Pancreas (tissue), 10 donors: ENCODE data around the gene KLB. TPM values are rescaled to one million over a fixed set of nuclear protein-coding genes. Genes with fewer than 3 reads are reported as not detected.

Source experiments
- ATAC-seq, 4 donors: fragments of 200-7000 bp; cut with Tn5 transposase; one replicate each; pipeline versions ENCODE4 v1.8.0 to v1.9.1; 2020; ENCODE audit warnings: mild to moderate bottlenecking in 4 of 4, moderate library complexity in 4 of 4
- DNase-seq, 6 donors: peaks; one replicate each; pipeline ENCODE4 v3.0.0-alpha.2; 2020
- FAIRE-seq: peaks from 2 replicates; lab custom pipeline; 2012; peaks lifted over from hg19 to GRCh38; lab: Jason Lieb, UNC
- H3K27ac ChIP-seq, 4 donors: fragments of 200-600 bp; sonication (generic); 1 replicate in 3 of 4; 2 replicates in 1 of 4; pipeline versions ENCODE4 v1.5.0 to v1.8.0; 2020
- H3K27me3 ChIP-seq, 4 donors: fragments of 200-600 bp; one replicate each; pipeline ENCODE4 v1.8.0; 2021
- H3K36me3 ChIP-seq, 3 donors: fragments of 200-600 bp; sonication (generic) in 1 of 3; one replicate each; pipeline versions ENCODE4 v1.5.0 to v1.8.0; 2020 to 2021
- H3K4me1 ChIP-seq, 3 donors: fragments of 200-600 bp; one replicate each; pipeline ENCODE4 v1.8.0; 2021
- H3K4me3 ChIP-seq, 4 donors: fragments of 200-600 bp; sonication (generic) in 2 of 4; one replicate each; pipeline versions ENCODE4 v1.5.0 to v1.8.0; 2020 to 2021
- H3K9me3 ChIP-seq, 4 donors: fragments of 200-600 bp; one replicate each; pipeline ENCODE4 v1.8.0; 2021
- WGBS, 2 donors: extraction: QIAGEN DNeasy Blood & Tissue Kit; methylation state at CpG; one replicate each; pipeline ENCODE4 v1.1.7; 2013; 5-methylcytosine and 5-hydroxymethylcytosine counted together
- intact Hi-C, 3 donors: fragments of 100-400 bp; cut with DNase I; formaldehyde crosslinking; loops; one replicate each; pipeline versions ENCODE4 v1.11.1 to v1.14.2; 2022
- polyA plus RNA-seq, 2 donors: library from polyadenylated mRNA; stranded (reverse); fragments of 200-250 nt; gene quantifications; one replicate each; pipeline ENCODE4 v1.2.3, GENCODE V29; 2013
- total RNA-seq, 6 donors: library from RNA; stranded (reverse); fragmentation: NEBNext Ultra II Directional in 4 of 6; extraction: Animal tissue kit (Norgen Biotek cat#: 25700) in 4 of 6; gene quantifications; one replicate each; pipeline versions ENCODE4 v1.2.1 to v1.2.4, GENCODE V29; 2021 to 2023
- TF ChIP-seq, protein P1 (sequence below), 4 donors: fragments of 200-600 bp; sonication (generic) in 3 of 4; IDR thresholded peaks; one replicate each; pipeline versions ENCODE4 v1.5.0 to v1.8.0; 2021; ENCODE audit warnings: antibody characterized with exemption in 4 of 4
- donor health status: healthy with polysubstance abuse.
- donor health status: DM: no; HTN: no; CAD: no; lungs with moderate emphysema.
- donor health status: DM: no; HTN: no; CAD: no.
- donor health status: control.
- donor health status: control.
- donor health status: Bipolar disorder and iron deficiency.
- donor health status: DM: yes; HTN: yes; CAD: no.
- donor health status: DM: no; HTN: no; CAD: no.
- donor health status: DM: no; HTN: no; CAD: no.
- donor health status: DM: yes; HTN: yes; CAD: no.

Gene KLB
- total and polyA plus RNA-seq, 8 donors, result 0.94 to 4.6 (median 2.1) TPM

DNA sequence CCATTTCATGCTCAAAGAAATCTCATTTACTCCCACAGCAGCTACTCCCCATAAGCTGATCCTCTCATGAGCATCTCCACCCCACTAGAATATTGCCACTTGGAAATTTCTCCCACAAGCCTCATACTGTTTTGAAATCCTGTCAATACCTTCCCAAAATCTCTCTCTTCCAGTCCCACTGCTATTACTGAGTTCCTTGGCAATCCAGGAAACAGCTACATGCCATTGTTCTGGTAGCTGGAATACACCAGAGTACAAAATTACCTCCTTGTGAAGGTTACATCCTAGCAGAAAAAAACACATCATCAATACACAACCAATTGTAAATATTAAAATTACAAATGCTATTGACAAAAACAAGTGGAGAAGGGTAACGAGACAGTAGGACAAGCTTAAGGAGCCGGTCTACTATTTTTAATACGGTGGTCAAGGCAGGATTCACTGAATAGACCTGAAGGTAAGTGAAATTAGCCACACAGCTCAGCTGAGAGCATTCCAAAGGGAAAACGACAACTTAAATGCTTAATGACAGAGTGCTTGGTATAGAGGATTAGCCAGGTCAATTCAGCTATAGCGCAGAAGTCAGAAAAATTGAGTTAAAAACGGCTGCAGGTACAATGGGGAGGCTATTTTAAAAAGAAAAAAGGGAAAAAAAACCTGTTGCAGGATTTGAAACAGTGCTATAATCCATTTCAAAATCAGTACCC lies 45.6 kb downstream of the KLB start:
- H3K27ac ChIP-seq, result no peak overlapping the region
- TF ChIP-seq, protein P1, sequence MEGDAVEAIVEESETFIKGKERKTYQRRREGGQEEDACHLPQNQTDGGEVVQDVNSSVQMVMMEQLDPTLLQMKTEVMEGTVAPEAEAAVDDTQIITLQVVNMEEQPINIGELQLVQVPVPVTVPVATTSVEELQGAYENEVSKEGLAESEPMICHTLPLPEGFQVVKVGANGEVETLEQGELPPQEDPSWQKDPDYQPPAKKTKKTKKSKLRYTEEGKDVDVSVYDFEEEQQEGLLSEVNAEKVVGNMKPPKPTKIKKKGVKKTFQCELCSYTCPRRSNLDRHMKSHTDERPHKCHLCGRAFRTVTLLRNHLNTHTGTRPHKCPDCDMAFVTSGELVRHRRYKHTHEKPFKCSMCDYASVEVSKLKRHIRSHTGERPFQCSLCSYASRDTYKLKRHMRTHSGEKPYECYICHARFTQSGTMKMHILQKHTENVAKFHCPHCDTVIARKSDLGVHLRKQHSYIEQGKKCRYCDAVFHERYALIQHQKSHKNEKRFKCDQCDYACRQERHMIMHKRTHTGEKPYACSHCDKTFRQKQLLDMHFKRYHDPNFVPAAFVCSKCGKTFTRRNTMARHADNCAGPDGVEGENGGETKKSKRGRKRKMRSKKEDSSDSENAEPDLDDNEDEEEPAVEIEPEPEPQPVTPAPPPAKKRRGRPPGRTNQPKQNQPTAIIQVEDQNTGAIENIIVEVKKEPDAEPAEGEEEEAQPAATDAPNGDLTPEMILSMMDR (IDR thresholded peaks at IDR 0.05), result no peak
- DNase-seq (no peak), ATAC-seq (no peak), FAIRE-seq (no peak)
- H3K9me3 ChIP-seq, result no peaks in the 10 kb centered on the region
- no peak overlapping the region for H3K4me3 ChIP-seq
- no peaks in the 10 kb centered on the region for H3K27me3 ChIP-seq
- peaks cover 3 to 55% (median 43%) of the 10 kb centered on the region in 3 donors for H3K36me3 ChIP-seq
- peaks cover 8 to 26% (median 16%) of the 10 kb centered on the region in 3 donors for H3K4me1 ChIP-seq
- intact Hi-C loops, result no loop called here
- 87% methylated on average over 6 of the region's 6 CpGs for WGBS, 2 donors

DNA sequence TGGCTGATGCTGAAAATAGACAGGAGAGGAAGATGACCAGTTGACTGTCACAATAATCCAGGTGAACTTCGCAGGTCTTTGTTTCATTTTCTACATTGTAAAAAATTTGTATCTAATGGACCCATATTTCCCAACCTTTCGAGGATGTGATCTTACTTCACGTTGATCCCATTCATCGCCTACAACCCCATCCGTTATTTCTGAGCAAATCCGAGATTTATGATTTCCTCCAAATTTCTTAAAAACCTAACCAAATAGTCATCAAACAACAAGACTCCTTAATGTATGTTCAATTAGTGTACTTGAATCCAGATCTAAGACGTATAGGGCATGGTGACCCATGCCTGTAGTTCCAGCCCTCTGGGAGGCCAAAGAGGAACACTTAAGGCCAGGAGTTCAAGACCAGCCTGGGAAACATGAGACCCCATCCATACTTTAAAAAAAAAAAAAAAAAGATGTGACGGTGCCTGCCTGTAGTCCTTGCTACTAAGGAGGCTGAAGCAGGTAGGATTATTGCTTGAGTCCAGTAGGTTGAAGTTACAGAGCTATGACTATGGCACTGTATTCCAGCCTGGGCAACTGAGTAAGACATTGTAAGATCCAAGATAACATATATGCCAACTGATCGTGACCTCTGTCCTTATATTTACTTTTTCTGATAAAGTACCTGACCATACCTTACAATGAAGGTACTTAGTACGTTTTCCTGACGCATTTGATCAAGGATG lies 46.3 kb downstream of the KLB start:
- TF ChIP-seq, protein P1 (IDR thresholded peaks at IDR 0.05), result no peak
- H3K27ac ChIP-seq, result no peak overlapping the region
- 76 to 79% methylated on average over 11 of the region's 11 CpGs for WGBS, 2 donors
- DNase-seq, result no peak
- H3K27me3 ChIP-seq, result no peaks in the 10 kb centered on the region
- FAIRE-seq, result no peak
- peaks cover 3 to 61% (median 43%) of the 10 kb centered on the region in 3 donors for H3K36me3 ChIP-seq
- intact Hi-C loops, result no loop called here
- no peak for ATAC-seq
- peaks cover 13 to 26% (median 19%) of the 10 kb centered on the region in 3 donors for H3K4me1 ChIP-seq
- no peaks in the 10 kb centered on the region for H3K9me3 ChIP-seq
- H3K4me3 ChIP-seq, result no peak overlapping the region

DNA sequence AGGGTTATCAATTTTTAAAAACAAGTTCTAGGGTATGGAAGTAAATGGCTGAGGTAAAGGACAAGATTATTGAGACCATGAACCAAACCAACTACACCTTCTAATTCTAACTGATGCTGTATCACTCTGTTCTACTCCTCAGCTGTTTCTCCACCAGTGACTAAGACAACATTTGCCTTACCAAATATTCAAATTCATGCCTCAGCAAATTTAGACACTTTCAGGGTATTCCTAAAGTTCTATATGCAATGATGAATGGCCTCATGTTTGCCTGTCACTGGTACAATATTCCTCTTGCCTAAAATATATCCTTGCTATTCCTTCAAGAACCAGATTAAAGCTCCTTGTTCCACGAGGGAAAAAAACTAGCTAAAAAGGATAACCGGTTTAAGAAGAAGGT lies 47.0 kb downstream of the KLB start:
- Histone ChIP-seq H3K27me3 (no peaks in the 10 kb centered on the region), H3K4me3 (no peak overlapping the region), H3K9me3 (no peaks in the 10 kb centered on the region), H3K36me3 (peaks cover 3 to 61% (median 43%) of the 10 kb centered on the region in 3 donors), H3K4me1 (peaks cover 13 to 26% (median 19%) of the 10 kb centered on the region in 3 donors), H3K27ac (no peak overlapping the region)
- WGBS, 2 donors, result 59 to 67% methylated on average over 2 of the region's 2 CpGs
- FAIRE-seq, result no peak
- no peak for DNase-seq
- TF ChIP-seq, protein P1 (IDR thresholded peaks at IDR 0.05), result no peak
- intact Hi-C loops, result no loop called here
- ATAC-seq, result no peak

DNA sequence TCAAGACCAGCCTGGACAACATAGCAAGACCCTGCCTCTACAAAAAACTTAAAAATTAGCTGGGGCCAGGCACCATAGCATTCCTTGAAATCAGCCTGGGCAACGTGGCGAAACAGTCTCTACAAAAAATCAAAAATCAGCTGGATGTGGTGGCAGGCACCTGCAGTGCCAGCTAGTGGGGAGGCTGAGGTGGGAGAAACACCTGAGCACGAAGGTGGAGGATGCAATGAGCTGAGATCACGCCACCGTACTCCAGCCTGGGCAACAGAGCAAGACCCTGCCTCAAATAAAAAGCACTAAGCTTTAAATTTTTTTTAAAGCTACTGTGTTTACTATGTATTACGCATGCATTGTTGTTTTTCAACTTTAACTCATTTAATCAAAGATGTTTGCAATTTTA lies 48.8 kb downstream of the KLB start:
- Histone ChIP-seq H3K9me3 (no peaks in the 10 kb centered on the region), H3K27ac (no peak overlapping the region), H3K36me3 (peaks cover 3 to 61% (median 43%) of the 10 kb centered on the region in 3 donors), H3K4me3 (peak overlapping the region in 1 of 4 donors; percentile 81), H3K4me1 (peaks cover 13 to 26% (median 23%) of the 10 kb centered on the region in 3 donors), H3K27me3 (no peaks in the 10 kb centered on the region)
- TF ChIP-seq, protein P1 (IDR thresholded peaks at IDR 0.05), result no peak
- intact Hi-C loops, result no loop called here
- WGBS, 2 donors, result 84 to 89% methylated on average over 6 of the region's 6 CpGs
- FAIRE-seq (no peak), DNase-seq (no peak), ATAC-seq (no peak)
